Vein endothelial cell (primary cell): Measurements from ENCODE around the gene MED1. TPM values are rescaled to one million over a fixed set of nuclear protein-coding genes. Genes with fewer than 3 reads are reported as not detected.

Experiments used
- total RNA-seq: library from RNA; depleted of rRNA; stranded (reverse); fragments of >200 nt; gene quantifications from 2 replicates; pipeline ENCODE4 v1.2.3, GENCODE V29; 2012

Gene MED1, protein sequence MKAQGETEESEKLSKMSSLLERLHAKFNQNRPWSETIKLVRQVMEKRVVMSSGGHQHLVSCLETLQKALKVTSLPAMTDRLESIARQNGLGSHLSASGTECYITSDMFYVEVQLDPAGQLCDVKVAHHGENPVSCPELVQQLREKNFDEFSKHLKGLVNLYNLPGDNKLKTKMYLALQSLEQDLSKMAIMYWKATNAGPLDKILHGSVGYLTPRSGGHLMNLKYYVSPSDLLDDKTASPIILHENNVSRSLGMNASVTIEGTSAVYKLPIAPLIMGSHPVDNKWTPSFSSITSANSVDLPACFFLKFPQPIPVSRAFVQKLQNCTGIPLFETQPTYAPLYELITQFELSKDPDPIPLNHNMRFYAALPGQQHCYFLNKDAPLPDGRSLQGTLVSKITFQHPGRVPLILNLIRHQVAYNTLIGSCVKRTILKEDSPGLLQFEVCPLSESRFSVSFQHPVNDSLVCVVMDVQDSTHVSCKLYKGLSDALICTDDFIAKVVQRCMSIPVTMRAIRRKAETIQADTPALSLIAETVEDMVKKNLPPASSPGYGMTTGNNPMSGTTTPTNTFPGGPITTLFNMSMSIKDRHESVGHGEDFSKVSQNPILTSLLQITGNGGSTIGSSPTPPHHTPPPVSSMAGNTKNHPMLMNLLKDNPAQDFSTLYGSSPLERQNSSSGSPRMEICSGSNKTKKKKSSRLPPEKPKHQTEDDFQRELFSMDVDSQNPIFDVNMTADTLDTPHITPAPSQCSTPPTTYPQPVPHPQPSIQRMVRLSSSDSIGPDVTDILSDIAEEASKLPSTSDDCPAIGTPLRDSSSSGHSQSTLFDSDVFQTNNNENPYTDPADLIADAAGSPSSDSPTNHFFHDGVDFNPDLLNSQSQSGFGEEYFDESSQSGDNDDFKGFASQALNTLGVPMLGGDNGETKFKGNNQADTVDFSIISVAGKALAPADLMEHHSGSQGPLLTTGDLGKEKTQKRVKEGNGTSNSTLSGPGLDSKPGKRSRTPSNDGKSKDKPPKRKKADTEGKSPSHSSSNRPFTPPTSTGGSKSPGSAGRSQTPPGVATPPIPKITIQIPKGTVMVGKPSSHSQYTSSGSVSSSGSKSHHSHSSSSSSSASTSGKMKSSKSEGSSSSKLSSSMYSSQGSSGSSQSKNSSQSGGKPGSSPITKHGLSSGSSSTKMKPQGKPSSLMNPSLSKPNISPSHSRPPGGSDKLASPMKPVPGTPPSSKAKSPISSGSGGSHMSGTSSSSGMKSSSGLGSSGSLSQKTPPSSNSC (N-terminal part only)
- 32.3 and 37.6 TPM in 2 replicates for total RNA-seq

DNA sequence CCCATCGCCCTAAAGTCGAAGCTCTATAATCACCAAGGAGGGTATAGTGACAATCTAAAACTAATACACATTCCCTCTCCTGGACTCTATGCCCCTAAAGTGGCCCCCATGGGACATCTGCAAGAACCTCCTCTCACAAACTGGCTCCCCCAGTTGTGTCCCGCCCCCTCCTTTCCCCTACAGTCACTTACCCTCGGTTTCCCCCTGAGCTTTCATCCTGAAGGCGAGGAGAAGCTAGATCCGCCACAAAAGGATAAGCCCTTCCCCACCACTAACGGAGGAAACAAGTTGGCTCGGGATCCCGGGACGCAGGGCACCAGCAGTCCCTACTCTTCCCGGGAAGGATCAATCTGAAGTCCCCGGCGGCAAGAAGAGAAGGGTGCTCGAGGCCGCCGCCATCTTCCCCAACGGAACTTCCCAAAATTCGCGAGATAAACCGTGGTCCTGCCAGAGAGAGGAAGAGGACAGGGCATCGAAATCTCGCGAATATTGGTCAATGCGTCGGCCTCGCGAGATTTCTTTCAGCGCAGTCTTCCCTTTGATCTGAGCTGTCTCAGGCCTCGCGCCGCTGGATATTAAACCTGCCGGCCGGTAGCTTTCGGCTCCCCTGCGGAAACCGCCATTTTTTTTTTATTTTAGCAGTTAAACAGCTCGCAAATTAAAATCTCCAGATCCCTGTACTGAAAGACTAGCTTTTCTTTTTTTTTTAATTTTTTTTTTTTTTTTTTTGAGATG, at the start of gene MED1:
MED1 (minus strand) TSS at position 417 of the 735 bp plus-strand sequence; CDS start at position 216, 201 bp downstream.

DNA sequence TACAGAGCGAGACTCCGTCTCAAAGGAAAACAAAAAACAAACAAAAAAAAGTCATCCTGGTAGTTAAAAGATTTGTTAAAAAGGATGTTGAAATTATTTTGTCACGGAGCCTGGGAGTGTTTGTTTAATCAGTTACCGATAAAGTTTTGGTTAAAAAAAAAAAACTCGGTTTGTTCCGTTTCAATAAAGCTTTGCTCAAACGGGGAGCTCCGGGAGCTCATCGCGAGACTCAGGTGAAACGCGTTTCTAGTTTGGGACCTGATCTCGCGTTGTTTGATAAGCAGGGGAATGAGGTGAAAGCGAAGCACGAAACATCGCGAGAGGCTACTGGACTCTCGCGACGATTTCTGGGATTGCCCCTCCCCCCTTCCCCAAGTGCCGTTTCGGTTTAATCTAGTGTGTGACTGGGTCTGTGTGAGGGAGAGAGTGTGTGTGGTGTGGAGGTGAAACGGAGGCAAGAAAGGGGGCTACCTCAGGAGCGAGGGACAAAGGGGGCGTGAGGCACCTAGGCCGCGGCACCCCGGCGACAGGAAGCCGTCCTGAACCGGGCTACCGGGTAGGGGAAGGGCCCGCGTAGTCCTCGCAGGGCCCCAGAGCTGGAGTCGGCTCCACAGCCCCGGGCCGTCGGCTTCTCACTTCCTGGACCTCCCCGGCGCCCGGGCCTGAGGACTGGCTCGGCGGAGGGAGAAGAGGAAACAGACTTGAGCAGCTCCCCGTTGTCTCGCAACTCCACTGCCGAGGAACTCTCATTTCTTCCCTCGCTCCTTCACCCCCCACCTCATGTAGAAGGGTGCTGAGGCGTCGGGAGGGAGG, 10.3 kb upstream of the MED1 start, which contains the start of gene CDK12:
CDK12 (plus strand) TSS at position 374 of the 813 bp plus-strand sequence. CDS start 586 bp downstream, outside the sequence.

DNA sequence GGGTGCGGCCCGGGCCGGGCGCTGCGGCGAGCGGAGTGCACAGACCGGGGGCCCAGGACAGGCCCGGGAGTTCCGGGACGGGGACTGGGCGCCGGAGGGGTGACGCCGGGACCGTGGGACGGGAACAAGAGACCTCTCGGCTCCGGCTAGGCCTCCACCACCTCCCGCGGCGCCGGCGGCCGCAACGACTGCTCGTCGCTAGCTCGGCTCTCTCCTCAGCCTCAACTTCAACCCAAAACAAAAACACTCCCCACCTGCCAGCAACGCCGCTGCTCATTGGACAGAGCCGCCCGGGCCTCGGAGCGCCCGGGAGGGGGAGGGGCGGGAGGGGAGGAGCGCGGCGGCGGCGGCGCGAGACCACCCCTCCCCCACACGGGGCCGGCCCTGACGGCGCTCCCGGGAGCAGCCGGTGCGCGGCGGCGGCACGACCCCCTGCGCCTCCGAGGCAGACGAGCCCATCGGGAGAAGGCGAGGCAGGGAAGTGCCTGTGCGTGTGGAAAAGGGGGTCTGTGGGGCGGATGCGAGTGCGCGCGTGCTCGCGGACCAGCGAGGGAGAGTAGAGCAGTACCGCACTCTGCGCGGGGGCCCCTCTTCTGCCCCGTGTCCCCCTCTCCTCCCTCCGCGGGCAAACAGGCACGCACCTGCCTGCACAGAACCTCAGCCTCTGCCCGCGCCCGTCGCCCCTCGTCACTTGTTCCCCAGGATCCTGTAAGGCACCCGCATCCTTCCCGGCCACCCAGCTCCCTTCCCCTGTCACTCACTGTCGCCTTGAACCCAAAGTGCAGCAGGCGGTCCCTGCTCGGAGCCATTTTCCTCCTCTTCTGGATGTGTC, 49.4 kb downstream of the MED1 start, which contains the start of gene FBXL20:
FBXL20 (minus strand) TSS at position 215 of the 832 bp plus-strand sequence. CDS start 224 bp downstream, outside the sequence.

Other genes starting within 250 kb of the MED1 start
- gene STAC2, start 225.3 kb downstream of the MED1 start, total RNA-seq: not detected in 2 replicates
- 16.0 and 19.8 TPM in 2 replicates for gene FBXL20, start 49.6 kb downstream of the MED1 start, total RNA-seq
- 49.3 and 51.2 TPM in 2 replicates for gene CDK12, start 10.2 kb upstream of the MED1 start, total RNA-seq
- gene NEUROD2, start 156.7 kb upstream of the MED1 start, total RNA-seq: not detected in 2 replicates
- gene PPP1R1B, start 175.7 kb upstream of the MED1 start, total RNA-seq: not detected in 2 replicates
- 31.7 and 45.7 TPM in 2 replicates for gene STARD3, start 185.9 kb upstream of the MED1 start, total RNA-seq
- 0.65 and 0.67 TPM in 2 replicates for gene TCAP, start 214.1 kb upstream of the MED1 start, total RNA-seq
- gene PNMT, start 217.2 kb upstream of the MED1 start, total RNA-seq: not detected in 2 replicates
- 3.6 and 4.9 TPM in 2 replicates for gene PGAP3, start 236.8 kb upstream of the MED1 start, total RNA-seq
- 2.8 and 5.6 TPM in 2 replicates for gene ERBB2, start 248.8 kb upstream of the MED1 start, total RNA-seq